Adrenal gland (tissue), 12 donors: ENCODE data around the gene EPS8L2. TPM values are rescaled to one million over a fixed set of nuclear protein-coding genes. Genes with fewer than 3 reads are reported as not detected.

Experiments used
- DNase-seq, 7 donors: peaks; one replicate each; pipeline ENCODE4 v3.0.0-alpha.2; 2019 to 2020
- H3K27ac ChIP-seq, 5 donors: fragments of 200-600 bp; sonication (generic) in 4 of 5; 1 replicate in 3 of 5; 2 replicates in 2 of 5; pipeline versions ENCODE4 v1.5.1 to v1.8.0; 2016 to 2020; ENCODE audit warnings: mild to moderate bottlenecking in 1 of 5
- H3K27me3 ChIP-seq: fragments of 200-600 bp; 2 replicates; pipeline ENCODE4 v1.8.0; 2021
- H3K36me3 ChIP-seq, 2 donors: fragments of 200-600 bp; replicated peaks in 1 of 2; 1 replicate in 1 of 2; 2 replicates in 1 of 2; pipeline versions ENCODE4 v1.5.1 to v1.8.0; 2018 to 2022
- H3K4me1 ChIP-seq, 2 donors: fragments of 200-600 bp; replicated peaks in 1 of 2; 1 replicate in 1 of 2; 2 replicates in 1 of 2; pipeline versions ENCODE4 v1.5.1 to v1.8.0; 2018 to 2021
- H3K4me3 ChIP-seq, 4 donors: fragments of 200-600 bp; sonication (generic) in 3 of 4; one replicate each; pipeline ENCODE4 v1.5.1; 2016 to 2018
- H3K9me3 ChIP-seq, 3 donors: fragments of 200-600 bp; sonication (generic) in 1 of 3; replicated peaks in 1 of 3; 1 replicate in 2 of 3; 2 replicates in 1 of 3; pipeline versions ENCODE4 v1.5.1 to v1.8.0; 2016 to 2021
- CTCF ChIP-seq, 6 experiments: fragments of 450-650 bp in 4 of 6; fragments of 200-600 bp in 2 of 6; sonication (generic) in 1 of 6; IDR thresholded peaks; 1 replicate in 5 of 6; 2 replicates in 1 of 6; pipeline versions ENCODE4 v1.5.1 to v1.8.0; 2016 to 2021; ENCODE audit warnings: antibody characterized with exemption in 6 of 6, mild to moderate bottlenecking in 2 of 6, moderate library complexity in 1 of 6
- POLR2A ChIP-seq, 2 donors: fragments of 450-650 bp; IDR thresholded peaks; one replicate each; pipeline ENCODE4 v1.6.1; 2017; ENCODE audit warnings: antibody characterized with exemption in 2 of 2, mild to moderate bottlenecking in 2 of 2, moderate library complexity in 1 of 2
- WGBS, 4 donors: extraction: QIAGEN DNeasy Blood & Tissue Kit in 2 of 4; methylation state at CpG; one replicate each; pipeline versions ENCODE4 v1.1.5 to v1.1.7; 2013 to 2017; 5-methylcytosine and 5-hydroxymethylcytosine counted together
- intact Hi-C, 2 donors: fragments of 100-400 bp; cut with DNase I; formaldehyde crosslinking; loops; one replicate each; pipeline versions ENCODE4 v1.14.1 to v1.15.0; 2022 to 2023
- polyA plus RNA-seq, 3 donors: library from polyadenylated mRNA; stranded (reverse); fragments of 200-250 nt in 2 of 3; fragments of 350-450 nt in 1 of 3; fragmentation: Illumina TruSeq in 1 of 3; extraction: RNeasy Lipid Tissue Mini Kit (QIAGEN cat#74804) in 1 of 3; gene quantifications; one replicate each; pipeline ENCODE4 v1.2.3, GENCODE V29; 2013 to 2014
- total RNA-seq, 9 donors: library from RNA; depleted of rRNA in 4 of 9; stranded (reverse); fragments of >200 nt in 4 of 9; fragments of 120-200 nt in 1 of 9; fragmentation: NEBNext Ultra II Directional in 1 of 9; extraction: Animal tissue kit (Norgen Biotek cat#: 25700) in 1 of 9; gene quantifications; one replicate each; pipeline versions ENCODE4 v1.1.0 to v1.2.4, GENCODE V29; 2013 to 2023
- donor health status: healthy with polysubstance abuse.
- donor health status: Bipolar disorder and iron deficiency.
- donor health status: DM: yes; HTN: yes; CAD: no.
- donor health status: DM: no; HTN: no; CAD: no.
- donor health status: DM: no; HTN: no; CAD: no.
- donor health status: DM: yes; HTN: yes; CAD: no.

Gene EPS8L2
- total and polyA plus RNA-seq, 12 donors, result 2.7 to 57.7 (median 33.0) TPM

- DNase-seq, result no peak
- no peaks in the 10 kb centered on the region for H3K27me3 ChIP-seq
- no peaks in the 10 kb centered on the region for H3K9me3 ChIP-seq
- no peak overlapping the region for H3K4me3 ChIP-seq
- 90 to 96% (median 94%) methylated on average over 11 to 16 of the region's 16 CpGs for WGBS, 4 donors
- no peak overlapping the region for H3K27ac ChIP-seq
- intact Hi-C loops, result loop anchor here in 1 of 2 donors (5.0 kb wide), 1 partner anchor 63 kb away; no protein-coding TSS in a partner anchor
- no peaks in the 10 kb centered on the region for H3K4me1 ChIP-seq
- peaks cover 0 to 20% of the 10 kb centered on the region in 2 donors for H3K36me3 ChIP-seq
- TF ChIP-seq POLR2A (IDR thresholded peaks at IDR 0.05) (no peak), CTCF (IDR thresholded peaks at IDR 0.05) (no peak)
Measured at GRCh38 chr11:659532-660085, 46.4 kb upstream of the EPS8L2 start.

GRCh38 chr11:660281-660680 lies 45.8 kb upstream of the EPS8L2 start:
- DNase-seq, result no peak
- WGBS, 4 donors, result 86 to 93% (median 88%) methylated on average over 8 to 19 of the region's 19 CpGs
- H3K9me3 ChIP-seq, result no peaks in the 10 kb centered on the region
- no peak overlapping the region for H3K4me3 ChIP-seq
- H3K27me3 ChIP-seq, result no peaks in the 10 kb centered on the region
- H3K27ac ChIP-seq, result no peak overlapping the region
- peaks cover 0 to 20% of the 10 kb centered on the region in 2 donors for H3K36me3 ChIP-seq
- H3K4me1 ChIP-seq, result peaks cover 0 to under 1% of the 10 kb centered on the region in 2 donors
- TF ChIP-seq POLR2A (IDR thresholded peaks at IDR 0.05) (no peak), CTCF (IDR thresholded peaks at IDR 0.05) (no peak)
- intact Hi-C loops, result loop anchor here in 1 of 2 donors (5.0 kb wide), 1 partner anchor 62 kb away; no protein-coding TSS in a partner anchor

- 73 to 82% (median 78%) methylated on average over 17 to 19 of the region's 19 CpGs for WGBS, 4 donors
- no peak for DNase-seq
- H3K4me1 ChIP-seq, result peaks cover 5 to 7% of the 10 kb centered on the region in 2 donors
- TF ChIP-seq CTCF (IDR thresholded peaks at IDR 0.05) (no peak), POLR2A (IDR thresholded peaks at IDR 0.05) (no peak)
- peaks cover 0 to 20% of the 10 kb centered on the region in 2 donors for H3K36me3 ChIP-seq
- no peaks in the 10 kb centered on the region for H3K9me3 ChIP-seq
- intact Hi-C loops, result loop anchor here in 1 of 2 donors (5.0 kb wide), 1 partner anchor 61 kb away; no protein-coding TSS in a partner anchor
- no peak overlapping the region for H3K27ac ChIP-seq
- no peak overlapping the region for H3K4me3 ChIP-seq
- H3K27me3 ChIP-seq, result no peaks in the 10 kb centered on the region
Measured at GRCh38 chr11:660681-661444, 45.2 kb upstream of the EPS8L2 start.

- intact Hi-C loops, result loop anchor here (2.0 to 5.0 kb wide), 2 partner anchors 60 to 62 kb away; no protein-coding TSS in a partner anchor
- peak; percentile 56 to 89 (median 74) for DNase-seq
- no peaks in the 10 kb centered on the region for H3K9me3 ChIP-seq
- WGBS, 4 donors, result 57 to 81% (median 63%) methylated on average over 9 to 15 of the region's 15 CpGs
- peaks cover 0 to 20% of the 10 kb centered on the region in 2 donors for H3K36me3 ChIP-seq
- no peaks in the 10 kb centered on the region for H3K27me3 ChIP-seq
- no peak overlapping the region for H3K4me3 ChIP-seq
- H3K4me1 ChIP-seq, result peaks cover 7 to 9% of the 10 kb centered on the region in 2 donors
- H3K27ac ChIP-seq, result no peak overlapping the region
- TF ChIP-seq CTCF (IDR thresholded peaks at IDR 0.05), result peak; percentile 72 to 90 (median 84)
- TF ChIP-seq POLR2A (IDR thresholded peaks at IDR 0.05), result no peak
Measured at GRCh38 chr11:662689-663274, 43.2 kb upstream of the EPS8L2 start.
